CD4-positive, alpha-beta T cell treated with Interleukin-10 for 1 hour (primary cell): ENCODE results near the gene MBOAT2.
"Not testable (repeated sequence)": the region's sequence is repeated elsewhere in the genome, so short reads cannot be mapped to it uniquely, and the experiment has no call there.

Source experiments
- DNase-seq: peaks from one replicate; pipeline ENCODE4 v3.0.0-alpha.2; 2020

Gene MBOAT2

GRCh38 chr2:8938384-8938783 lies 65.1 kb downstream of the MBOAT2 start:
- no peak for DNase-seq

DNA sequence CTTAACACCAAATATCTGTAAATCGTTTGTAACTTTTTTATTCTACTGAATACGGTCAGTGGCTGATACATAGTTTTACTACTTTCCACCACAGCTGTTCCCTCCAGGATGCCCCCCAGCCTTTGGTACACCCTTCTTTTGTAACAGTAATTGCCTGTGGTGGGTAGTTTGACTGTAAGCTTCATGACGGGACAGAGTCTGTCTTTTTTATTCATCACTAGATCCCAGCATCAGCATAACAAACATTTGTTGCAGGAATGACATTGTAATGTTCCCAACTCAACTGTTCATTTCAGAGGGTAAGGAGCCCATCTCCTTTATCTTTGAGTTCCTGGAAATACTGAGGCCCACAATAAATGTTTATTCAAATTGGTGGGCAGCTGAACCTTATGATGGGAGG lies 67.5 kb downstream of the MBOAT2 start:
- DNase-seq: no peak

GRCh38 chr2:8934338-8934737 lies 69.1 kb downstream of the MBOAT2 start:
- no peak for DNase-seq

DNA sequence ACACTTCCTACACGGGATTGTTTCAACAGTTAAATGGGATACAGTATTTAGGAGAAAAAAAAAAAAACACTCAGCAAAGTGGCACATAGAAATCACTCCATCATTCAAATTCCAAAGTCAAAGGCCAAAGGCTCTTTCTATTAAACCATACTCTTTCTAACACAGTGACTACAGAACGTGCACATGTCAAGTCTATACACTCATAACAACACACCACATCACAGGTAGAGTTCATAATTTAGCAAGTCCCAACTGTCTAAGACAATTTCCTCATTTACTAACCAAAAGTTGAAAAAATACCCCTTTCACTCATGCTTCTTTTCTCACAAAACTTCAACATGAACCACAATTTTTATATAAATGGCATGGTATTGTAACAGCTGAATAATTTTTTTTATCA lies 70.8 kb downstream of the MBOAT2 start:
- no peak for DNase-seq

GRCh38 chr2:8930185-8930584 lies 73.3 kb downstream of the MBOAT2 start:
- DNase-seq: not testable (repeated sequence)

DNA sequence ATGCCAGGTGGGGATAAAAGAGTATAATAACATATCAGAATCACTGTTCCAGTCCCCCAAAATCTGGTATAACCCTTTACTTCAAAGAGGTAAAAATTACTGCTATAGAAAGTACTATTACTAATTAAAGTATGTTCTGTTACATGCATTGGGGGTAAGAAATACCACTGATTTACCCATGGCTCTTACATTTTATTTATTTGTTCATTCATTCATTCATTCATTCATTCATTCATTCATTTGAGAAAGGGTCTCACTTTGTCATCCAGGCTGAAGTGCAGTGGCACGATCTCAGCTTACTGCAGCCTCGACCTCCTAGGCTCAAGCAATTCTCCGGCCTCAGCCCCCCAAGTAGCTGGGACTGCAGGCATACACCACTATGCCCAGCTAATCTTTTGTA lies 74.4 kb downstream of the MBOAT2 start:
- no peak for DNase-seq

GRCh38 chr2:8927510-8928455 lies 75.7 kb downstream of the MBOAT2 start:
- no peak for DNase-seq

DNA sequence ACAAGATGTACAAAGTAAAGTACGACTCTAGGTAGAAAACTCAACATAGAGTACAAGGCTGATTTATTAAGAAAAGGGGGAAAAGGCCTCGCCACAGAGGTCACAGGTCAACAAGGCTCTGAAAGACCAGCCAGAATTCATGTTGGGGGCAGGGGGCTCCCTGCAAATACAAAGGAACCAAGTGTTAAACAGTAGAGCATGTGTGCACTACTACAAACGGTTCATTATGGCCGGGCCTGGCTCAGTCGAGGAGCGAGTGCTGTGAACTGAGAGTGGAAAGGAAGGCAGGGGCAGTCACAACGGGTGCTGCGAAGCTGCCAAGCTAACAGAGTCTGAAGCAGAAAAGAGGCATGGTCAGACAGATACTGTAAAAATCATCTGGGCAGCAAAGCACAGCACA lies 77.1 kb downstream of the MBOAT2 start:
- DNase-seq: no peak

- DNase-seq: no peak
Measured at GRCh38 chr2:8925411-8925810, 78.1 kb downstream of the MBOAT2 start.

- no peak for DNase-seq
Measured at GRCh38 chr2:8923183-8923582, 80.3 kb downstream of the MBOAT2 start.

DNA sequence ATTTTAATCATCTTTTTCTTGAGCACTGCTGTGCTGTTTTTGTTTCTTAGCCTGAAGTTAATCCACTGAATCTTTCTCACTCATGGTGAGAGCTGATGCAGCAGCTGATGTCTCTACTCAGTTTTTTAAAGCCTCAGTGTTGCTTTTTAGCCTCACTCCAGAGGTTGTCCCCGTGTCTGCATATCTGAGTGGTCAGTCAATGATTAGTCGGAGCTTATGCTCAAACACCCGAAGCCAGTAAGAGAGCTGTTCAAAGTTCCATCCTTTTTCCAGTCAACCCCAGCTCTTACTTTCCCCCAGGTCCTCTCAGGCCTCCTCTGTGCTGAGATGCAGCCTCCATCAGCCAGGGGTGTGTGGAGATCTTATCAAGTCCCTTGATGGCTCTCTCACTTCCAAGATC lies 81.1 kb downstream of the MBOAT2 start:
- DNase-seq: no peak

DNA sequence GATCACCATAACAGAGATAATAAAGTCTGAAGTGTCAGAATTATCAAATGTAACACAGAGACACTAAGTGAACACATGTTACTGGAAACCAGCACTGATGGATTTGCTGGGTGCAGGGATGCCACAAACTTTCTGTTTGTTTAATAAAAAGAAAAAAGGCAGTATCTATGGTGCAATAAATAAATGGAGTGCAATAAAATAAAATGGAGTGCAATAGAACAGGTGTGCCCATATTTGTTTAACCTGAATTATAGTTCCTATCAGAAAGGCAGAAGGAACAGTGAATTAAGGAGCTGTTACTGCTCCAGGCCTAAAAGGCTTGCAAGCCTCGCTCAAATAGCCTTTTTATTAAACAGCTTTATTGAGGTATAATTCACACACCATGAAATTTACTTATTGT lies 85.1 kb downstream of the MBOAT2 start:
- DNase-seq: no peak

DNA sequence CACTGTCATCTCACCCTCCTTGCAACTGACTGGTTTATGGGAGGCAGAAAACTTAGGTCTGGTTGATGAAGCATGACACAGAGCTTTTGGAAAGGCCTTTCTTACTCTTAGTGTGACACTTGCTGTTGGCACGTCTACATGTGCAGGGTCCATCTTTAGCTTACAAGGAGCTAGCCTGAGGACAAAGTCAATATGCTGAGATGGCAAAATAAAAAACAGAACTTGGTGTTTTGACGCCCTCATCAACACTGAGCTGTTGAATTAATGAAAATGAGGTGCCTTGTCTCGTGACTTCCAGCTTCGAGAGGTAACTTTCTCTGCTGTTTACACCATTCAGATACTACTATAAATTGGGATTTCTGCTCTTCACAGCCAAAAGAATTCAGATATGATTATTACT lies 87.5 kb downstream of the MBOAT2 start:
- no peak for DNase-seq

- not testable (repeated sequence) for DNase-seq
Measured at GRCh38 chr2:8913767-8914166, 89.7 kb downstream of the MBOAT2 start.

GRCh38 chr2:8907764-8908288 lies 95.7 kb downstream of the MBOAT2 start:
- DNase-seq: no peak

DNA sequence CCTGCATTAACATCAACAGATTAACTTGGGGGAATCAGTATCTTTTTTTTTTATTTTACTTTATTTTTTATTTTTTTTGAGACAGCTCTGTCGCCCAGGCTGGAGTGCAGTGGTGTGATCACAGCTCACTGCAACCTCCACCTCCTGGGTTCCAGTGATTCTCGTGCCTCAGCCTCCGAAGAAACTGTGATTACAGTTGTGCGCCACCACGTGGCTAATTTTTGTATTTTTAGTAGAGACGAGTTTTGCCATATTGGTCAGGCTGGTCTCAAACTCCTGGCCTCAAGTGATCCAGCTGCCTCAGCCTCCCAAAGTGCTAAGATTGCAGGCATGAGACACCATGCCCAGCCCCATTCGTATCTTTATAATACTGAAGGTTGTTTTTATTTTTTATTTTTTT lies 99.6 kb downstream of the MBOAT2 start:
- not testable (repeated sequence) for DNase-seq

DNA sequence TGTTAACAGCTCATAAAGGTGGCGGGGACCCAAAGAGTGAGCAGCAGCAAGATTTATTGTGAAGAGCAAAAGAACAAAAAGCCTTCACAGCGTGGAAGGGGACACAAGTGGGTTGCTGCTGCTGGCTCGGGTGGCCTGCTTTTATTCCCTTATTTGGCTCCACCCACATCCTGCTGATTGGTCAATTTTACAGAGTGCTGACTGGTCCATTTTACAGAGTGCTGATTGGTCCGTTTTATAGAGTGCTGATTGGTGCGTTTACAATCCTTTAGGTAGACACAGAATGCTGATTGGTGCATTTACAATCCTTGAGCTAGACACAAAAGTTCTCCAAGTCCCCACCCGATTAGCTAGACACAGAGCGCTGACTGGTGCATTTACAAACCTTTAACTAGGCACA lies 100.7 kb downstream of the MBOAT2 start:
- DNase-seq: not testable (repeated sequence)

GRCh38 chr2:8897206-8897605 lies 106.3 kb downstream of the MBOAT2 start:
- not testable (repeated sequence) for DNase-seq

GRCh38 chr2:8896671-8897070 lies 106.8 kb downstream of the MBOAT2 start:
- not testable (repeated sequence) for DNase-seq

DNA sequence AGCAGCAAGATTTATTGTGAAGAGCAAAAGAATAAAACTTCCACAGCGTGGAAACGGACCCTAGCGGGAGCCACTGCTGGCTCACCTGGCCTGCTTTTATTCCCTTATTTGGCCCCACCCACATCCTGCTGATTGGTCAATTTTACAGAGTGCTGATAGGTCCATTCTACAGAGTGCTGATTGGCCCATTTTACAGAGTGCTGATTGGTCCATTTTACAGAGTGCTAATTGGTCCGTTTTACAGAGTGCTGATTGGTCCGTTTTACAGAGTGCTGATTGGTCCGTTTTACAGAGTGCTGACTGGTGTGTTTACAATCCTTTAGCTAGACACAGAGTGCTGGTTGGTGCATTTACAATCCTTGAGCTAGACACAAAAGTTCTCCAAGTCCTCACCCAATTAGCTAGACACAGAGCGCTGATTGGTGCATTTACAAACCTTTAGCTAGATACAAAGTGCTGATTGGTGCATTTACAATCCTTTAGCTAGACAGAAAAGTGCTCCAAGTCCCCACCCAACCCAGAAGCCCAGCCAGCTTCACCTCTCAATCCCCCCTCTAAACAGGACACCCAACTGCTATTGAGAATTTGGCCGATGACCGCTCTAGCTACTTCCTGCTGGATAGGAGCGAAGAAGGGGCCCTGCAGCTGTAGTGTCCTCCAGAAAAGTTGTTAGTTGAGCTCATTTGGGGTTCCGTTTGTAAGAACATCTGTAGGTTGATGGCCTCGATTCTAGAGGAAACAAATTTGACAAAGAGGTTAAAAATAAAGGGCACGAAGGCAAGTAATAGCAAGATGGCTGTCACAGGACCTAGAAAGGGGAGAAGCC lies 108.2 kb downstream of the MBOAT2 start:
- DNase-seq: not testable (repeated sequence)

GRCh38 chr2:8893978-8894820 lies 109.3 kb downstream of the MBOAT2 start:
- DNase-seq: no peak

DNA sequence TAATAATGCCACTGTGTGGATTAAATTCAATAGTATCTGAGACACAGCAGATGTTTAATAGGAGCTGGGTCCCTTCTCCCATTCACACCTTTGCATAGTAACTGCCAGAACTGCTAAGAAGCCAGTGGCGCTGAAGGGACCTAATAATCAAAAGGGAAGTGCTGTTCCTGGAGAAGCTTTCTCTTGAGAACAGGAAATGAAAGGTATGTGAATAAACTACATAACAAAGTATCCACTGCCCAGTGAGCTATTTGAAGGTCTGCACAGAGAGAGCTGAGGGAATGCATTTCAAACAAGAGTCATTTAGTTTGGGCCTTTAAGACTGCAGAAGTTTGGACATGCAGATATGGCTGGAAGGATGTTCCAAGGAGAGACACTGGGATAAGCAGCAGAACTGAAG lies 110.0 kb downstream of the MBOAT2 start:
- no peak for DNase-seq

DNA sequence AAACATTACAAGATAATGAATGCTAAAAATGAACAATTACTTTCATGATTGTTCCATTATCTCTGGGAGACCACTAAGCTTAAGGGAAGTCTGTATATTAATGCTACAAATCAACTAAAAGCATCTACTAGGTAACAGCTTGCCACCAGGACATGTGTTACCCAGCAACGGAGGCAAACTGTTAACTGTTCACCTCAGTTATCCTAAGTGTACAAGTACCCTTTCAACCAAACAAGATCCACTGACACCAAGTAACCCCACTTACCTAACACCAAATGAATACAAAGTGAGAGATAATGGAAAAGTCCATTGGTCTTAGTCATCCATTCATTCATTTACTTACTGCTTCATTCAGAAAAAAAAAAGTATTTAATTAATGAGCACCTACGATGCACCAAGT lies 111.4 kb downstream of the MBOAT2 start:
- DNase-seq: no peak
